HG03045 (cell line): ENCODE results near the gene IQCE.

Experiments
- ATAC-seq: cut with Tn5 transposase; IDR thresholded peaks from one replicate; pipeline ENCODE4 v1.9.1; 2021; ENCODE audit warnings: mild to moderate bottlenecking, moderate library complexity; ENCODE audit not compliant: unreplicated experiment

The IQCE gene

DNA sequence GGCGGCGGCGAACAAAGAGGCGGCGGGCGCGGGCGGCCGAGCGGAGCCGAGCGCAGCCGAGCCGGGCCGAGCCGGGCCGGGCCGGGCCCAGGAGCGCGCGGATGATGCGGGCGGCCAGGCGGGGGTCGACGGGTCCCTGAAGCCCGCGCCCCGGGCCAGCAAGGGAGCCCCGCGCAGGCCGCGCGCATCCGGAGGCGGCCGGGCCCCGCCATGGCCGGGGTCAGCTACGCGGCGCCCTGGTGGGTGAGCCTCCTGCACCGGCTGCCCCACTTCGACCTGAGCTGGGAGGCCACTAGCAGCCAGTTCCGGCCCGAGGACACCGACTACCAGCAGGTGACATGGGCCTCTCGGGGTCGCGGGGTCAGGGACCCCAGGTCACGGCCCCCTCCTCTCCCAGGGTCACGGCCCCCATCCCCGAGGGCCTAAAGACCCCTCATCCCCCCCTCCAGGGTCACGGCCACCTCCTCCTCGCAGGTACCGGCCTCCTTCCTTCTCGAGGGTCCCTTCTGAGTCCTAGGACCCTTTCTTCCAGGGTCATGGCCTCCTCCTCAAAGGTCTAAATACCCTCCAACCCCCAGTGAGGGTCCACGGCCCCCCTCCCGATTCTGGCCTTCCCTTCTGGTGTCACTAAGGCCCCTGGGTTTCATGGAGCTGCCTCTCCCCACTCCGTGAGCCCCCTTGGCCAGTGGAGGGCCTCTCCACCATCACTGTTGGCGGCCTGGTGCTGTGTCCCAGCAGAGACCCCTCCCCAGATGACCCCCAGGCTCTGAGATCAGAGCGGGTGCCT, 73.4 kb downstream of the IQCE start, which contains the start of gene TTYH3:
TSS of gene TTYH3 (plus strand) at position 41 of the 787 bp plus-strand sequence. CDS start at position 211, 170 bp downstream.
- peak; percentile 33 for ATAC-seq

GRCh38 chr7:2632733-2633537, 74.2 kb downstream of the IQCE start:
- no peak for ATAC-seq

DNA sequence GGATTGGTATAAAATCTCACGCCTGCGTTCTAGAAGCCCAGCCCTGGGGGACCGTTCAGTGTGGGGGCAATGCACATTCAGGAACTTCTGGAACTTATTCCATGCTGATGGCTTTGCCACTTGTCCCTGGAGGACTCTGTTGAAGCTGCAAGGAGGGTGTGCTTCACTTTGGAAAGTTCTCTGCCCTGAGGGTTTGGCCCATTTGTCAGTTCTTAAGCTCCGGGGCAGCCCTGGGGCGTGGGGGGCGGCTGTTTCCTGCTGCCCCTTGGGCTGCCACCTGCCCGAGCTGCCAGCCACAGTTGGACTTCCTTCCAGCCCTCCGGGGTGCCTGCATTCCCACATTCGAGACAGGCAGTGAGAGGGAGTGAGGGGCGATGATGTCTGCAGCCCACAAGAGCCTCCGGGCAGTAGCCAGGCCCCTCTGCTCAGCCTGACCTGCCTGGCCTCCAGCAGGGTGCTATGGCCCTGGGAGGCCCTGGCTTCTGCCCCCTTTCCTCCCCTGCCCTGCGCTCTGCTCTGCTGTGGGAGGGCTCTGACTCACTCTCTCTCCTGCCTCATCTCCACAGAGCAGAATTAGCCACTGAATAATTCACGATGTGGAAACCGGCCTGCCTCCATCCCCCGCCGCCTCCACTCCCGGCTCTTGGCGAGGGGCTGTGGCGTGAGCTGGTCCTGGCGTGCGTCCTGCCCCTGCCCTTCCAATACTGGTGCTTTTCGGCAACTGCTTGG, 74.9 kb downstream of the IQCE start:
- ATAC-seq: no peak

DNA sequence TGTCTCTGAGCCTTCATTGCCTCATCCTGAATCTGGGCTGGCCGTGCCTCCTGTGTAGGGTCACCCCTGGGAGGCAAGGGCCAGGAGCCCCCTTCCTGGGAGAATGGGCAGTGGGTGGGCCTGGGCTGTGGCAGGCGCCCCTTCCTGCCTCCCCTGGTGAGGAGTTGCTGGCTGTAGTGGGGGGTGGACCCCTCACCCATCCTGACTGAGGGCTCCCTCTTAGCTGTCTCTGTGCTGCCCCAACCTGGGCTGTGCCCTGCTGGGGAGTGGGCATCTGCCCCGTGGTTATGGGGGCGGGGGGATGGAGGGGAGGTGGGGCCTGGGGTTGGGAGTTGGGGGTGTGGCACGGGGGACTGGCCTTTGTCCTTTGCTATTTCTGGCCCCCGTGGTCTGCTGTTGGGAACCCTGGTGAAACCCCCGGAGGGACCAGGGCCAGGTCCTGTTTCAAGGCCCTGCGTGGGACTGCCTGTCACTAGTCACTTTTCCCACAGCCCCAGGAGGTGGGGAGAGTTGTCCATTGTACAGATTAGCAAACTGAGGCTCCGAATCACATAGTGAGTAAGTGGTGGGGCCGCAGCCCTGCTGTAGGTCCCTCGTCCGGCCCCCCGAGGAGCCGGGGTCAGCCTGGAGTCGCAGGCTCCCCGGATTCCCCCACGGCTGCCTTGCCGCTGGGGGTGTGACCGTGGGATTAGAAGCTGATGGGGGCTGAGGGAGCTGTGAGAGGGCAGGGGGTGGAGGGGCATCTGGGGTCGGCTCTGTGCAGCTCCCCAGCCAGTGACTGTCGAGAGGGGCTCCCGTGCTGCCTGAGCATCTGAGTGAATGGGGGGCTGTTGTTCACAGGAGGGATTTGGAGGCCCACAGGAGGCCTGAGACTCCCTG, 75.7 kb downstream of the IQCE start:
- no peak for ATAC-seq

- ATAC-seq: no peak
Measured at GRCh38 chr7:2635148-2635668, 76.4 kb downstream of the IQCE start.

DNA sequence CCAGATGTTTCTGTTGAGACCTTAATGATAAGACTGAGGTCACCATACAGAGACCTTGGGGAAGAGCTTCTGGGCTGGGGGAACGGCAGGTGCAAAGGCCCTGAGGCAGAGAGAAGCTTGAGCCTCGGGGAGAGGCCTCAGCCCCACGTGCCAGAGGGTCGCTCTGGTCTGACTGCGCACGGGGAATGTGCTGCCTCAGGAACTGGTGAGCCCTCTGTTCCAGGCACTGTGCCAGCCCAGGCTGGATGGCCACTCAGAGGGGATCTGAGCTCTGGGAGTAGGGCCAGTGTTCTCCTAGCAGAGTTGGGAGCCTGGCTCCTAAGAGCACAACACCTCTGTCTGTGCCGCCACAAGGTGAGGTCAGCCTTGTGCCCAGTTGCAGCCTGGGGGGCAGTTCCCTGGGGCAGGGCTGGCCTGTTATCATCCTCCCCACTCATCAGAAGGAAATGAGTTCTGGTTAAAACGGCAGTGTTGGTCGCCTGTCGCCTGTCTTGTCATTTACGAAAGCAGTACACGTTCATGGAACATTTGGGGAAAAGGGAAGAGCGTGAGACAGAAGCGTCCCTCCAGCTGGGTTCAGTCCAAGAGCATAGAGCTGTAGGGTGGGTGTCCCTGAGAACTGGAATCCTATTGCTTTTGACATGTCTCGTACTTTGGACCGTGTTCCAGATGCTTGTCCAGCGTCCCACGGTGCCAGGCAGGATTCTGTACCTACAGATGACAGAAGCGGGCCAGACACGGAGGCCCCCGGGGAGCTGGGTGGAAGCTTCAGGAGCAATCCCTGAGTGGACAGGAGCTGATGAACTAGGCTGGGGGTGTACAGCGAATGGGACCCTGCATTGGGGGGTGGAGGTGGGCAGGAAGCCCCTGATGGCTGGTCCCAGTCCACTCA, 77.3 kb downstream of the IQCE start:
- ATAC-seq: no peak

DNA sequence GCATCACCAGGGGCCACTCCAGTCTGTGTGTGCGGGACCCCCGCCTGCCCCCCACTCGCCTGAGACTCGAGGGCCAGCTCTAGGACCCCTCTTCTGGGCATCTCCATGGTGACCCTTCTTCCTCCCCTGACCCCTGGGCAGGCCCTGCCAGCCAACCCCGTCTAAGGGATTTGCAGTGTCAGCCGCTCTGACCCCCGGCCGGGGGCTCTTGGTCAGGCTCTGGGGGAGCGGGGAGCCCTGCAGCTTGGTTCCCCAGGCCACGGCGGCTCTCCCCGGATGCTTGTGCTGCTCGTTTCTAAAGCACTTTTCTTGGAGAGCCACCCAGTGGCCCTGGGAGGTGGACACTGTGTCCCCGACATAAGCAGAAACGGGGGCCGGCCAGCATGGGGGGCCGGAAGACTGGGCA, 78.3 kb downstream of the IQCE start:
- no peak for ATAC-seq

GRCh38 chr7:2637505-2638223, 78.9 kb downstream of the IQCE start:
- ATAC-seq: no peak

GRCh38 chr7:2638224-2638991, 79.6 kb downstream of the IQCE start:
- ATAC-seq: no peak

DNA sequence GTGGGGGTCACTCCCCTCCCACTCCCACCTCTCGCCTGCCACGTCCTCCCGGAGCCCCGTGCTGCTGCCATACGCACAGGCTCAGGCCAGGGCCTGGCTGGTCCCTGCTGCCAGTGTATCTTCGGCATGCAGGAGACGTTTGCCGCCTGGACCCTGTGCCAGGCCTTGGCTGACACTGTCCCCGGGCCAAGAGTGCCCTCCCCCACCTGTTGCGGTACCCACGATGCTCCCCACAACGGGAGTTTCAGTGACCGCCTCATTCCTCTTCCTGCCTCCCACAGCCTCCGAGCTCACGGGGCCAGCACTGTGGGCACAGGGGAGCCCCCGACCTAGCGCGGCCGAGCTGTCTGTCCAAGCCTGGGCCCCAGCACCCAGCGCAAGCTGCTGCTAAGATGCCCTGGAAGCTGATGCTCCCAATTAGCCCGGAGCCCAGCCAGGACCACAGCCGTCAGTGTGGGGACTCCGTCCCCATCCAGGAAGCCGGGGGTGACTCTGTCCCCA, 80.5 kb downstream of the IQCE start:
- ATAC-seq: no peak

GRCh38 chr7:2639695-2640481, 81.1 kb downstream of the IQCE start:
- ATAC-seq: no peak

- ATAC-seq: no peak
Measured at GRCh38 chr7:2640482-2640830, 81.7 kb downstream of the IQCE start.

DNA sequence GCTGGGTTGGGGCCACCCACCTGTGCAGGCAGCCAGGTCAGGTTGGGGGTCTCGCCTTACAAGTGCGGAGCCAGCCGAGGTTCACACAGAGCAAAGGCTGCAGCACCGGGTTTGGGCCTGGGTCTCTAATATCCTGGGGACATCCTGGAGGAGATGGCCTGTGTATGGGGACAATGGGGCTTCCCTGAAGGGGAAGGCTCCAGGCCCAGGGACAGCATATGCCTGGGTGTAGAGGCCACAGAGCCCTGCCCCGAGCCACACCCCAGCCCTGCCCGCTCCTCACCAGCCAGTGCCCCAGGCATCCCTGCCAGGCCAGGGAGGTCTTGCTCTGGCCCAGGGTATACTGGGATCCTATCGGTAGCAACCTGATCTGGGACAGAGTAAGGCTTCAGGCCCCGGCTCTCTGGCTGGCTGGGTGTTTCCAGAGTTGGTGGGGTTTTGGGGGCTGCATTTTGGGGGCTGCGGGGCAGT, 82.1 kb downstream of the IQCE start:
- ATAC-seq: no peak

GRCh38 chr7:2641406-2642393, 82.9 kb downstream of the IQCE start:
- ATAC-seq: no peak

- no peak for ATAC-seq
Measured at GRCh38 chr7:2643386-2644219, 84.8 kb downstream of the IQCE start.
